ENCODE results near the gene DUOXA2.

DNA sequence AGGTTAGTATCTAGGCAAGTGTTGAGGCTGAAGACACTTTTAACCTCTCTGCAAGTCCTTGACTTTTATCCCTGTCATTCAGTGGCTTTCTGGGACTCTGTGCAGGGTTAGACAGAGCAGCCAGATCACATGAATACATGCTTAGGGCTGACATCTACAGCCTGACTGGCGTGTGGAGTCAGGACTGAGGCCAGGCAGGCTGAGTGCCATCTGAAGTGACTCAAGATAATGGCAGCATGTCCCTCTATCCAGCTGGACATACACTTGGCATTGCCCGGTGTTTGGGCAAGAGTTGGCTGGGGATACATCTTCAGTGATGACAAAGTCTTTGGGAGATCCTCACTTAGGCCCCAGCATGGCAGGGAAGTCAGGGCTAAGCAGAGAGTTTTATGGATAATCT lies 22.6 kb upstream of the DUOXA2 start:
- TF ChIP-seq, protein P1, sequence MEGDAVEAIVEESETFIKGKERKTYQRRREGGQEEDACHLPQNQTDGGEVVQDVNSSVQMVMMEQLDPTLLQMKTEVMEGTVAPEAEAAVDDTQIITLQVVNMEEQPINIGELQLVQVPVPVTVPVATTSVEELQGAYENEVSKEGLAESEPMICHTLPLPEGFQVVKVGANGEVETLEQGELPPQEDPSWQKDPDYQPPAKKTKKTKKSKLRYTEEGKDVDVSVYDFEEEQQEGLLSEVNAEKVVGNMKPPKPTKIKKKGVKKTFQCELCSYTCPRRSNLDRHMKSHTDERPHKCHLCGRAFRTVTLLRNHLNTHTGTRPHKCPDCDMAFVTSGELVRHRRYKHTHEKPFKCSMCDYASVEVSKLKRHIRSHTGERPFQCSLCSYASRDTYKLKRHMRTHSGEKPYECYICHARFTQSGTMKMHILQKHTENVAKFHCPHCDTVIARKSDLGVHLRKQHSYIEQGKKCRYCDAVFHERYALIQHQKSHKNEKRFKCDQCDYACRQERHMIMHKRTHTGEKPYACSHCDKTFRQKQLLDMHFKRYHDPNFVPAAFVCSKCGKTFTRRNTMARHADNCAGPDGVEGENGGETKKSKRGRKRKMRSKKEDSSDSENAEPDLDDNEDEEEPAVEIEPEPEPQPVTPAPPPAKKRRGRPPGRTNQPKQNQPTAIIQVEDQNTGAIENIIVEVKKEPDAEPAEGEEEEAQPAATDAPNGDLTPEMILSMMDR (IDR thresholded peaks at IDR 0.05; ENCODE audit: low read depth, low read length): no peak
- TF ChIP-seq EZH2phosphoT487 (IDR thresholded peaks at IDR 0.05; ENCODE audit: low read depth): no peak

Data from OCI-LY3 (cell line).